ENCODE results near the gene SLC38A4. TPM values are rescaled to one million over a fixed set of nuclear protein-coding genes. Genes with fewer than 3 reads are reported as not detected.

Gene SLC38A4
- total and polyA plus RNA-seq, 11 donors, result 0.04 to 0.59 (median 0.27) TPM; not detected in 2

DNA sequence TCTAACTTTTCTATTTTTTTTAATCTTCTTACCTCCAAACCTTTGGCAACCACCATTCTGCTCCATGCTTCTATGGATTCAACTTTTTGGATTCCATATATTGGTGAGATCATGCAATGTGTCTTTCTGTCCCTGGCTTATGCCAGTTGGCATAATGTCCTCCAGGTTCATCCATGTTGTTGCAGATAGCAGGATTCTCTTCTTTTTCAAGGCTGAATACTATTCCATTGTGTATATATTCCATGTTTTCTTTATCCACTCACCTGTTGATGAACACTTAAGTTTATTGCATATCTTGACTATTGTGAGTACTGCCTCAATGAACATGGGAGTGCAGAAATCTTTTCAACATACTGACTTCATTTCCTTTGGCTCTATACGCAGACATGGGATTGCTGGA lies 21.2 kb upstream of the SLC38A4 start:
- no peak overlapping the region for H3K4me3 ChIP-seq
- no peaks in the 10 kb centered on the region for H3K4me1 ChIP-seq
- no peaks in the 10 kb centered on the region for H3K27me3 ChIP-seq
- H3K36me3 ChIP-seq, result no peaks in the 10 kb centered on the region
- TF ChIP-seq POLR2A (IDR thresholded peaks at IDR 0.05) (no peak), CTCF (IDR thresholded peaks at IDR 0.05) (no peak)
- intact Hi-C loops (cut with DNase I), result loop anchor here in 1 of 10 donors (2.0 kb wide), 1 partner anchor 20 kb away; no protein-coding TSS in a partner anchor
- 92 to 99% (median 95%) methylated on average over 1 of the region's 1 CpG for WGBS, 4 donors
- peaks cover 0 to 6% (median 0%) of the 10 kb centered on the region in 12 donors for H3K9me3 ChIP-seq
- H3K27ac ChIP-seq, result no peak overlapping the region
- DNase-seq (no peak), ATAC-seq (no peak)

DNA sequence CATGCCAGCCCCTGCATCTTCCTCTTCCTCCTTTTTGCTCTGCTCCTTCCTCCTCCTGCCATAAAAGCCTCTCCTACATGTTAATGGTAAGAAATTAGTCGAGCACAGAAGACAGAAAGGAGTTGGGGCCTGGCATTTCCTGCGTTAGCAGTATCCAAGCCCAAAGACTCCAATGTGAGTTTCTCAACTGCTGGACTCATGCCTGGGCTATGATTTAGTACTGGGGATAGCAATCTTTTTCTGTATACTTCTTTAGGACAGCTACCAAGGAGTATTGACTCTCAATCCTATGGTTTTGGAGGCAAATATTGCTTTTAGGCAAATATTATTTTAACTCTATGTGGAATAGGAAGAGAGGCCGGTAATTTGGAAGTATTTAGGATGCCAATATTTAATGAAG lies 18.0 kb upstream of the SLC38A4 start:
- 61 to 82% (median 79%) methylated on average over 3 of the region's 3 CpGs for WGBS, 4 donors
- Histone ChIP-seq H3K27ac (no peak overlapping the region), H3K9me3 (peaks cover 0 to 6% (median 0%) of the 10 kb centered on the region in 12 donors), H3K36me3 (no peaks in the 10 kb centered on the region), H3K4me1 (no peaks in the 10 kb centered on the region), H3K27me3 (no peaks in the 10 kb centered on the region), H3K4me3 (no peak overlapping the region)
- no peak for TF ChIP-seq POLR2A (IDR thresholded peaks at IDR 0.05)
- no peak for TF ChIP-seq CTCF (IDR thresholded peaks at IDR 0.05)
- DNase-seq (no peak), ATAC-seq (no peak)
- intact Hi-C loops (cut with DNase I), result no loop called here

DNA sequence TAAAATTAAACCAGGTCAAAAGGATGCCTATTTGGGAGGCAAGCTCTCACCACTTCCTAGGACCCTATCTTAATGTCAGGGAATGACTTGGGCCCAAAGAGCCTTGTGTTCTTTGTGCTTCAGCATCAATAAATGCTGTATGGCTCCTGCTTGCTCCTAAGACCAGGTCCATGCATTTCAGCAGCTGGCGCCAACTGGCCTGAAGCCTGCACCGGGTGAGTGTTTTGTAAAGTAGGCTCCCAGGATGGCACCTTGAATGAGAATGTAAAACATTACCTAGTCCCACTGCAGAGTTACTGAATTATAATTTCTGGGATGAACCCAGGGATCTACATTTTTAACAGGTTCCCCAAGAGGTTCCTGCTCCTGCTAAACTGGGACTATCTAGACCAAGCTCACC lies 16.1 kb upstream of the SLC38A4 start:
- Histone ChIP-seq H3K4me3 (no peak overlapping the region), H3K27ac (no peak overlapping the region), H3K27me3 (no peaks in the 10 kb centered on the region), H3K36me3 (no peaks in the 10 kb centered on the region), H3K9me3 (peaks cover 0 to 2% (median 0%) of the 10 kb centered on the region in 12 donors), H3K4me1 (no peaks in the 10 kb centered on the region)
- ATAC-seq (no peak), DNase-seq (no peak)
- no peak for TF ChIP-seq POLR2A (IDR thresholded peaks at IDR 0.05)
- no peak for TF ChIP-seq CTCF (IDR thresholded peaks at IDR 0.05)
- intact Hi-C loops (cut with DNase I), result no loop called here
- whole genome bisulfite sequencing, 4 donors, result 89 to 99% (median 94%) methylated on average over 2 of the region's 2 CpGs

GRCh38 chr12:46839964-46840363 lies 14.2 kb upstream of the SLC38A4 start:
- ATAC-seq, result no peak
- 70 to 79% (median 76%) methylated on average over 2 of the region's 2 CpGs for WGBS, 4 donors

More at GRCh38 chr12:46839964-46840363, 14.2 kb upstream of the SLC38A4 start:
- Histone ChIP-seq H3K36me3 (no peaks in the 10 kb centered on the region), H3K27ac (no peak overlapping the region), H3K4me1 (no peaks in the 10 kb centered on the region), H3K4me3 (no peak overlapping the region), H3K9me3 (no peaks in the 10 kb centered on the region), H3K27me3 (no peaks in the 10 kb centered on the region)
- intact Hi-C loops (cut with DNase I), result loop anchor here in 1 of 10 donors (10.0 kb wide), 1 partner anchor 155 kb away; no protein-coding TSS in a partner anchor
- DNase-seq, result no peak
- no peak for TF ChIP-seq POLR2A (IDR thresholded peaks at IDR 0.05)
- TF ChIP-seq CTCF (IDR thresholded peaks at IDR 0.05), result no peak
